ENCODE data around the gene PDGFB. TPM values are rescaled to one million over a fixed set of nuclear protein-coding genes. Genes with fewer than 3 reads are reported as not detected.

Gene PDGFB
- total RNA-seq, 1 experiment from 2014 or later = 39.7 TPM

GRCh38 chr22:39197578-39197977 lies 47.2 kb downstream of the PDGFB start:
- Histone ChIP-seq H3K4me3 (no peak overlapping the region), H3K4me2 (no peak overlapping the region), H3K9me3 (ENCODE audit: insufficient read depth, low read depth) (peaks cover 30% of the 10 kb centered on the region), H3F3A (ENCODE audit: insufficient read depth, low read depth) (peaks cover 4% of the 10 kb centered on the region; the same call in 1 of the 2 replicates), H3K27me3 (ENCODE audit: insufficient read depth, low read depth) (no peaks in the 10 kb centered on the region), H3K36me3 (ENCODE audit: low read depth) (no peaks in the 10 kb centered on the region), H3K4me1 (replicated peaks; ENCODE audit: insufficient read depth) (no peaks in the 10 kb centered on the region), H2AFZ (no peak overlapping the region), H4K20me1 (ENCODE audit: insufficient read depth) (no peaks in the 10 kb centered on the region), H3K9me2 (ENCODE audit: insufficient read depth) (no peaks in the 10 kb centered on the region), H3K79me2 (ENCODE audit: low read depth) (no peaks in the 10 kb centered on the region), H3K27ac (no peak overlapping the region)
- CTCF ChIA-PET = no interaction called here
- DNase-seq = no peak
- BruUV-seq (replicated peaks) = no TSS peak
- POLR2A ChIA-PET (ENCODE audit: unreplicated experiment) = no interaction called here
- TF ChIP-seq EZH2 (IDR thresholded peaks at IDR 0.05; ENCODE audit: low read depth) (no peak), CTCF (conservative IDR thresholded peaks at IDR 0.05) (no peak)
- intact Hi-C loops (cut with micrococcal nuclease; ENCODE audit: unreplicated experiment) = no loop called here

- Histone ChIP-seq H3K9me2 (ENCODE audit: insufficient read depth) (no peaks in the 10 kb centered on the region), H3F3A (ENCODE audit: insufficient read depth, low read depth) (no peaks in the 10 kb centered on the region; the same call in 1 of the 2 replicates), H3K36me3 (ENCODE audit: low read depth) (no peaks in the 10 kb centered on the region), H3K27me3 (ENCODE audit: insufficient read depth, low read depth) (no peaks in the 10 kb centered on the region), H3K27ac (no peak overlapping the region), H3K4me1 (replicated peaks; ENCODE audit: insufficient read depth) (no peaks in the 10 kb centered on the region), H4K20me1 (ENCODE audit: insufficient read depth) (no peaks in the 10 kb centered on the region), H3K9me3 (ENCODE audit: insufficient read depth, low read depth) (peaks cover 29% of the 10 kb centered on the region), H3K79me2 (ENCODE audit: low read depth) (no peaks in the 10 kb centered on the region), H3K4me2 (no peak overlapping the region), H2AFZ (no peak overlapping the region), H3K4me3 (no peak overlapping the region)
- no peak for DNase-seq
- no peak for TF ChIP-seq EZH2 (IDR thresholded peaks at IDR 0.05; ENCODE audit: low read depth)
- TF ChIP-seq CTCF (conservative IDR thresholded peaks at IDR 0.05) = no peak
- intact Hi-C loops (cut with micrococcal nuclease; ENCODE audit: unreplicated experiment) = no loop called here
- BruUV-seq (replicated peaks) = no TSS peak
- CTCF ChIA-PET = interaction anchor here (0.6 kb wide), 1 partner anchor 304 kb away, joined by 5 read pairs; no protein-coding TSS in a partner anchor
- POLR2A ChIA-PET (ENCODE audit: unreplicated experiment) = no interaction called here
These were observed 50.7 kb downstream of the PDGFB start for GRCh38 chr22:39194098-39194497.

GRCh38 chr22:39188809-39189208 lies 56.0 kb downstream of the PDGFB start:
- H4K20me1 ChIP-seq (ENCODE audit: insufficient read depth) = no peaks in the 10 kb centered on the region
- no peak overlapping the region for H3K4me2 ChIP-seq
- peaks cover 8% of the 10 kb centered on the region; the same call in 1 of the 2 replicates for H3K9me3 ChIP-seq (ENCODE audit: insufficient read depth, low read depth)
- H3K27ac ChIP-seq = no peak overlapping the region
- ChIA-PET CTCF (no interaction called here), POLR2A (ENCODE audit: unreplicated experiment) (interaction anchor here (0.7 kb wide), 1 partner anchor 26 kb away, joined by 23 read pairs; no protein-coding TSS in a partner anchor)
- no peaks in the 10 kb centered on the region for H3K4me1 ChIP-seq (replicated peaks; ENCODE audit: insufficient read depth)
- no peak overlapping the region for H2AFZ ChIP-seq
- BruUV-seq (replicated peaks) = no TSS peak
- TF ChIP-seq CTCF (conservative IDR thresholded peaks at IDR 0.05) (no peak), EZH2 (IDR thresholded peaks at IDR 0.05; ENCODE audit: low read depth) (no peak)
- intact Hi-C loops (cut with micrococcal nuclease; ENCODE audit: unreplicated experiment) = no loop called here
- H3F3A ChIP-seq (ENCODE audit: insufficient read depth, low read depth) = peaks cover 3% of the 10 kb centered on the region; the same call in 1 of the 2 replicates
- no peak overlapping the region for H3K4me3 ChIP-seq
- no peaks in the 10 kb centered on the region for H3K36me3 ChIP-seq (ENCODE audit: low read depth)
- H3K9me2 ChIP-seq (ENCODE audit: insufficient read depth) = no peaks in the 10 kb centered on the region
- no peaks in the 10 kb centered on the region for H3K79me2 ChIP-seq (ENCODE audit: low read depth)
- no peak for DNase-seq
- no peaks in the 10 kb centered on the region for H3K27me3 ChIP-seq (ENCODE audit: insufficient read depth, low read depth)
